GM23248 (cell line): ENCODE measurements around the gene LCNL1.

Source experiments
- EZH2 ChIP-seq: fragments of 200-600 bp; sonication (generic); IDR thresholded peaks from 2 replicates; pipeline ENCODE4 v1.6.1; 2018; ENCODE audit warnings: antibody characterized with exemption, mild to moderate bottlenecking; ENCODE audit not compliant: insufficient read depth, poor library complexity, severe bottlenecking
- EZH2phosphoT487 ChIP-seq: fragments of 200-600 bp; sonication (generic); IDR thresholded peaks from 2 replicates; pipeline ENCODE4 v1.6.1; 2018; ENCODE audit warnings: antibody characterized with exemption, moderate library complexity, mild to moderate bottlenecking, low read depth; ENCODE audit not compliant: insufficient read depth

GRCh38 chr9:137020771-137021567 lies 38.2 kb downstream of the LCNL1 start:
- TF ChIP-seq EZH2 (no peak), EZH2phosphoT487 (no peak)
